ENCODE data around the gene CLDN34.

- no peak for TF ChIP-seq POLR2AphosphoS5 (IDR thresholded peaks at IDR 0.05)
- TF ChIP-seq CTCF (IDR thresholded peaks at IDR 0.05), result no peak
- no peak for TF ChIP-seq POLR2A (IDR thresholded peaks at IDR 0.05)
- no peak for TF ChIP-seq EP300 (IDR thresholded peaks at IDR 0.05)
Measured at GRCh38 chrX:9997524-9997923, 30.4 kb downstream of the CLDN34 start.

Data from stomach (tissue), 4 donors.